ENCODE data around the gene ZSWIM1. TPM values are rescaled to one million over a fixed set of nuclear protein-coding genes. Genes with fewer than 3 reads are reported as not detected.

Gene ZSWIM1
- total and polyA plus RNA-seq, 2 of the 13 experiments (the other 11 are each of a cell fraction or from before 2014, with no cell fraction given) = 9.5 to 11.7 TPM

DNA sequence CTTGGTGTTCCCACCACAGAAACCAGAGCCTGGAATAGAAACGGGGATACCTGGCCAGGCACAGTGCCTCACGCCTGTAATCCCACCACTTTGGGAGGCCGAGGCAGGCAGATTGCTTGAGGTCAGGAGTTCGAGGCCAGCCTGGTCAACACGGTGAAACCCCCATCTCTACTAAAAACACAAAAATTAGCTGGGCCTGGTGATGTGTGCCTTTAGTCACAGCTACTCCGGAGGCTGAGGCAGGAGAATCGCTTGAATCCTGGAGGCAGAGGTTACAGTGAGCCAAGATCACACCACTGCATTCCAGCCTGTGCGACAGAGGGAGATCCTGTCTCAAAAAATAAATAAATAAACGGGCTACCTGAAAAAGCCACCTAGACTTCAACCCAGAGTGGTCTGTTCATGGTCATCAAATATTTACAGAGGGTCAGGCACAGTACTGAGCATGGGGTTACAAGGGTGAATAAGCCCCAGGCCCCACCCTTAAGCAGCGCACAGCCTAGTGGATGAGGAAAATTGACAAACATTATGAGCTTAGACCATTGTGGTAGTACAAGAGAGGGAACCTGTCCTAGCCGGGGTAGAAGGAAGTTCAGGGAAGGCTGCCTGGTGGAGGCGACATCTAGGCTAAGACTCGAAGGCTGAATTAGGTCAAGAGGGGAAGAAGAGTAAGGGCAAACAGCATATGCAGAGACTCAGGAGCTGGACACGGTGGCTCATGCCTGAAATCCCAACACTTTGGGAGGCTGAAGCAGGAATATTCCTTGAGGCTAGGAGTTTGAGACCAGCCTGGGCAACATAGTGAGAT, 46.2 kb downstream of the ZSWIM1 start (continued):
- TF ChIP-seq, protein P1, sequence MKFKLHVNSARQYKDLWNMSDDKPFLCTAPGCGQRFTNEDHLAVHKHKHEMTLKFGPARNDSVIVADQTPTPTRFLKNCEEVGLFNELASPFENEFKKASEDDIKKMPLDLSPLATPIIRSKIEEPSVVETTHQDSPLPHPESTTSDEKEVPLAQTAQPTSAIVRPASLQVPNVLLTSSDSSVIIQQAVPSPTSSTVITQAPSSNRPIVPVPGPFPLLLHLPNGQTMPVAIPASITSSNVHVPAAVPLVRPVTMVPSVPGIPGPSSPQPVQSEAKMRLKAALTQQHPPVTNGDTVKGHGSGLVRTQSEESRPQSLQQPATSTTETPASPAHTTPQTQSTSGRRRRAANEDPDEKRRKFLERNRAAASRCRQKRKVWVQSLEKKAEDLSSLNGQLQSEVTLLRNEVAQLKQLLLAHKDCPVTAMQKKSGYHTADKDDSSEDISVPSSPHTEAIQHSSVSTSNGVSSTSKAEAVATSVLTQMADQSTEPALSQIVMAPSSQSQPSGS (CRISPR knock-in tag; IDR thresholded peaks at IDR 0.05) = peak; percentile 69; the same call in 1 of the 2 replicates
- TF ChIP-seq, protein P2, sequence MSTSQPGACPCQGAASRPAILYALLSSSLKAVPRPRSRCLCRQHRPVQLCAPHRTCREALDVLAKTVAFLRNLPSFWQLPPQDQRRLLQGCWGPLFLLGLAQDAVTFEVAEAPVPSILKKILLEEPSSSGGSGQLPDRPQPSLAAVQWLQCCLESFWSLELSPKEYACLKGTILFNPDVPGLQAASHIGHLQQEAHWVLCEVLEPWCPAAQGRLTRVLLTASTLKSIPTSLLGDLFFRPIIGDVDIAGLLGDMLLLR (CRISPR knock-in tag; IDR thresholded peaks at IDR 0.05) = 0 out of 2 replicates have a peak, but pooled peaks have one; percentile 47
- TF ChIP-seq, protein P3, sequence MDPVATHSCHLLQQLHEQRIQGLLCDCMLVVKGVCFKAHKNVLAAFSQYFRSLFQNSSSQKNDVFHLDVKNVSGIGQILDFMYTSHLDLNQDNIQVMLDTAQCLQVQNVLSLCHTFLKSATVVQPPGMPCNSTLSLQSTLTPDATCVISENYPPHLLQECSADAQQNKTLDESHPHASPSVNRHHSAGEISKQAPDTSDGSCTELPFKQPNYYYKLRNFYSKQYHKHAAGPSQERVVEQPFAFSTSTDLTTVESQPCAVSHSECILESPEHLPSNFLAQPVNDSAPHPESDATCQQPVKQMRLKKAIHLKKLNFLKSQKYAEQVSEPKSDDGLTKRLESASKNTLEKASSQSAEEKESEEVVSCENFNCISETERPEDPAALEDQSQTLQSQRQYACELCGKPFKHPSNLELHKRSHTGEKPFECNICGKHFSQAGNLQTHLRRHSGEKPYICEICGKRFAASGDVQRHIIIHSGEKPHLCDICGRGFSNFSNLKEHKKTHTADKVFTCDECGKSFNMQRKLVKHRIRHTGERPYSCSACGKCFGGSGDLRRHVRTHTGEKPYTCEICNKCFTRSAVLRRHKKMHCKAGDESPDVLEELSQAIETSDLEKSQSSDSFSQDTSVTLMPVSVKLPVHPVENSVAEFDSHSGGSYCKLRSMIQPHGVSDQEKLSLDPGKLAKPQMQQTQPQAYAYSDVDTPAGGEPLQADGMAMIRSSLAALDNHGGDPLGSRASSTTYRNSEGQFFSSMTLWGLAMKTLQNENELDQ (CRISPR knock-in tag; IDR thresholded peaks at IDR 0.05; ENCODE audit: borderline replicate concordance) = no peak
- peak; percentile 20; the same call in 1 of the 2 replicates for TF ChIP-seq NFYC (CRISPR knock-in tag; IDR thresholded peaks at IDR 0.05)
- peak; percentile 91 for TF ChIP-seq ZNF7 (CRISPR knock-in tag; IDR thresholded peaks at IDR 0.05)
- TF ChIP-seq KAT8 (CRISPR knock-in tag; IDR thresholded peaks at IDR 0.05) = peak; percentile 88
- 0 out of 2 replicates have a peak, but pooled peaks have one; percentile 24 for TF ChIP-seq STAT5B (CRISPR knock-in tag; IDR thresholded peaks at IDR 0.05)
- TF ChIP-seq HES4 (CRISPR knock-in tag; IDR thresholded peaks at IDR 0.05; ENCODE audit: borderline replicate concordance) = 0 out of 2 replicates have a peak, but pooled peaks have one; percentile 38
- TF ChIP-seq DPF2 (CRISPR knock-in tag; IDR thresholded peaks at IDR 0.05; ENCODE audit: borderline replicate concordance, low read depth) = peak; percentile 91
- 0 out of 2 replicates have a peak, but pooled peaks have one; percentile 64 for TF ChIP-seq ZNF136 (CRISPR knock-in tag; IDR thresholded peaks at IDR 0.05; ENCODE audit: low read depth)
- TF ChIP-seq SOX13 (IDR thresholded peaks at IDR 0.05) = peak; percentile 64; the same call in 1 of the 2 replicates
- peak in 1 of 2 experiments; percentile 92; a peak in 2 of 4 replicates for TF ChIP-seq SOX13 (CRISPR knock-in tag; conservative IDR thresholded peaks at IDR 0.05 in 1 of 2, IDR thresholded peaks at IDR 0.05 in 1 of 2)
- TF ChIP-seq ZNF768 (CRISPR knock-in tag; IDR thresholded peaks at IDR 0.05) = peak; percentile 13; the same call in 1 of the 2 replicates
- TF ChIP-seq PHF5A (CRISPR knock-in tag; IDR thresholded peaks at IDR 0.05; ENCODE audit: low read depth, unreplicated experiment) = peak; percentile 98
- TF ChIP-seq SALL1 (CRISPR knock-in tag; IDR thresholded peaks at IDR 0.05) = peak; percentile 95
- TF ChIP-seq MATR3 (CRISPR knock-in tag; IDR thresholded peaks at IDR 0.05) = 0 out of 2 replicates have a peak, but pooled peaks have one; percentile 83
- TF ChIP-seq ETV5 (CRISPR knock-in tag; IDR thresholded peaks at IDR 0.05; ENCODE audit: borderline replicate concordance) = peak; percentile 61; the same call in 1 of the 2 replicates
- TF ChIP-seq GFI1 (CRISPR knock-in tag; IDR thresholded peaks at IDR 0.05; ENCODE audit: borderline replicate concordance) = peak; percentile 94
- TF ChIP-seq, protein P4, sequence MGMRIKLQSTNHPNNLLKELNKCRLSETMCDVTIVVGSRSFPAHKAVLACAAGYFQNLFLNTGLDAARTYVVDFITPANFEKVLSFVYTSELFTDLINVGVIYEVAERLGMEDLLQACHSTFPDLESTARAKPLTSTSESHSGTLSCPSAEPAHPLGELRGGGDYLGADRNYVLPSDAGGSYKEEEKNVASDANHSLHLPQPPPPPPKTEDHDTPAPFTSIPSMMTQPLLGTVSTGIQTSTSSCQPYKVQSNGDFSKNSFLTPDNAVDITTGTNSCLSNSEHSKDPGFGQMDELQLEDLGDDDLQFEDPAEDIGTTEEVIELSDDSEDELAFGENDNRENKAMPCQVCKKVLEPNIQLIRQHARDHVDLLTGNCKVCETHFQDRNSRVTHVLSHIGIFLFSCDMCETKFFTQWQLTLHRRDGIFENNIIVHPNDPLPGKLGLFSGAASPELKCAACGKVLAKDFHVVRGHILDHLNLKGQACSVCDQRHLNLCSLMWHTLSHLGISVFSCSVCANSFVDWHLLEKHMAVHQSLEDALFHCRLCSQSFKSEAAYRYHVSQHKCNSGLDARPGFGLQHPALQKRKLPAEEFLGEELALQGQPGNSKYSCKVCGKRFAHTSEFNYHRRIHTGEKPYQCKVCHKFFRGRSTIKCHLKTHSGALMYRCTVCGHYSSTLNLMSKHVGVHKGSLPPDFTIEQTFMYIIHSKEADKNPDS (CRISPR knock-in tag; IDR thresholded peaks at IDR 0.05) = peak; percentile 97; the same call in 1 of the 2 replicates
- 0 out of 2 replicates have a peak, but pooled peaks have one; percentile 36 for TF ChIP-seq ONECUT2 (CRISPR knock-in tag; IDR thresholded peaks at IDR 0.05)
- TF ChIP-seq, protein P5, sequence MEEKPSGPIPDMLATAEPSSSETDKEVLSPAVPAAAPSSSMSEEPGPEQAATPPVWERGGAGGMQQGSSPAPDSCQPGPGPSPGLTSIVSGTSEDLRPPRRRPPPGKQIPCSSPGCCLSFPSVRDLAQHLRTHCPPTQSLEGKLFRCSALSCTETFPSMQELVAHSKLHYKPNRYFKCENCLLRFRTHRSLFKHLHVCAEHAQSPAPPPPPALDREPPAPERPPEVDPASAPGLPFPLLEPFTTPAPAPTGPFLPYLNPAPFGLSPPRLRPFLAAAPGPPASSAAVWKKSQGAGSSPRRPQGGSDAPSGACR (CRISPR knock-in tag; IDR thresholded peaks at IDR 0.05) = peak; percentile 90
- TF ChIP-seq NCOR1 (IDR thresholded peaks at IDR 0.05; ENCODE audit: borderline replicate concordance, low read length) = peak; percentile 92
